NCI-H526 (cell line): ENCODE results near the gene NDC80.
"Not testable (repeated sequence)": the region's sequence is repeated elsewhere in the genome, so short reads cannot be mapped to it uniquely, and the experiment has no call there.

ENCODE experiments used
- DNase-seq, 2 experiments: peaks; one replicate each; lab custom pipeline; 2025; lab: John Stamatoyannopoulos, UW

Gene NDC80

GRCh38 chr18:2571200-2572170 lies at the start of gene NDC80, which contains the start of gene METTL4:
TSS of gene NDC80 (plus strand) at chr18:2571557. CDS start at chr18:2572986, 1,429 bp downstream.
TSS of gene METTL4 (minus strand) at chr18:2571505. CDS start at chr18:2567216, 4,289 bp downstream.
- peak; percentile 72 to 83 for DNase-seq

GRCh38 chr18:2522112-2522511 lies 49.2 kb upstream of the NDC80 start:
- no peak for DNase-seq

- DNase-seq, result not testable (repeated sequence)
These were observed 46.6 kb upstream of the NDC80 start for GRCh38 chr18:2524794-2525198.

- no peak for DNase-seq
These were observed 45.0 kb upstream of the NDC80 start for GRCh38 chr18:2526329-2526728.

GRCh38 chr18:2529154-2529553 lies 42.2 kb upstream of the NDC80 start:
- DNase-seq, result no peak

- DNase-seq, result no peak
These were observed 39.6 kb upstream of the NDC80 start for GRCh38 chr18:2531751-2532150.

GRCh38 chr18:2532797-2533196 lies 38.6 kb upstream of the NDC80 start:
- no peak for DNase-seq

- no peak for DNase-seq
These were observed 36.5 kb upstream of the NDC80 start for GRCh38 chr18:2534906-2535305.

- no peak for DNase-seq
These were observed 35.9 kb upstream of the NDC80 start for GRCh38 chr18:2535419-2535910.

GRCh38 chr18:2536063-2536462 lies 35.3 kb upstream of the NDC80 start:
- DNase-seq, result no peak

GRCh38 chr18:2536493-2536892 lies 34.9 kb upstream of the NDC80 start:
- no peak for DNase-seq

GRCh38 chr18:2537296-2537695 lies 34.1 kb upstream of the NDC80 start:
- no peak for DNase-seq

GRCh38 chr18:2538236-2538635 lies 33.1 kb upstream of the NDC80 start:
- DNase-seq, result no peak

GRCh38 chr18:2538844-2539243 lies 32.5 kb upstream of the NDC80 start:
- DNase-seq, result no peak

- no peak for DNase-seq
These were observed 30.8 kb upstream of the NDC80 start for GRCh38 chr18:2540575-2540974.

GRCh38 chr18:2541925-2542563 lies 29.3 kb upstream of the NDC80 start:
- peak in 1 of 2 experiments; percentile 9 for DNase-seq

GRCh38 chr18:2545155-2545554 lies 26.2 kb upstream of the NDC80 start:
- DNase-seq, result no peak

- peak; percentile 11 to 44 for DNase-seq
These were observed 23.8 kb upstream of the NDC80 start for GRCh38 chr18:2547477-2548087.

- no peak for DNase-seq
These were observed 21.9 kb upstream of the NDC80 start for GRCh38 chr18:2549462-2549861.

GRCh38 chr18:2551425-2551824 lies 19.9 kb upstream of the NDC80 start:
- DNase-seq, result no peak

- DNase-seq, result no peak
These were observed 16.7 kb upstream of the NDC80 start for GRCh38 chr18:2554696-2555095.

- no peak for DNase-seq
These were observed 15.5 kb upstream of the NDC80 start for GRCh38 chr18:2555895-2556294.
